ENCODE results near the gene RNF40.
A peak's percentile ranks its signal among the peaks of the same experiment; 100 is the strongest.

The RNF40 gene

DNA sequence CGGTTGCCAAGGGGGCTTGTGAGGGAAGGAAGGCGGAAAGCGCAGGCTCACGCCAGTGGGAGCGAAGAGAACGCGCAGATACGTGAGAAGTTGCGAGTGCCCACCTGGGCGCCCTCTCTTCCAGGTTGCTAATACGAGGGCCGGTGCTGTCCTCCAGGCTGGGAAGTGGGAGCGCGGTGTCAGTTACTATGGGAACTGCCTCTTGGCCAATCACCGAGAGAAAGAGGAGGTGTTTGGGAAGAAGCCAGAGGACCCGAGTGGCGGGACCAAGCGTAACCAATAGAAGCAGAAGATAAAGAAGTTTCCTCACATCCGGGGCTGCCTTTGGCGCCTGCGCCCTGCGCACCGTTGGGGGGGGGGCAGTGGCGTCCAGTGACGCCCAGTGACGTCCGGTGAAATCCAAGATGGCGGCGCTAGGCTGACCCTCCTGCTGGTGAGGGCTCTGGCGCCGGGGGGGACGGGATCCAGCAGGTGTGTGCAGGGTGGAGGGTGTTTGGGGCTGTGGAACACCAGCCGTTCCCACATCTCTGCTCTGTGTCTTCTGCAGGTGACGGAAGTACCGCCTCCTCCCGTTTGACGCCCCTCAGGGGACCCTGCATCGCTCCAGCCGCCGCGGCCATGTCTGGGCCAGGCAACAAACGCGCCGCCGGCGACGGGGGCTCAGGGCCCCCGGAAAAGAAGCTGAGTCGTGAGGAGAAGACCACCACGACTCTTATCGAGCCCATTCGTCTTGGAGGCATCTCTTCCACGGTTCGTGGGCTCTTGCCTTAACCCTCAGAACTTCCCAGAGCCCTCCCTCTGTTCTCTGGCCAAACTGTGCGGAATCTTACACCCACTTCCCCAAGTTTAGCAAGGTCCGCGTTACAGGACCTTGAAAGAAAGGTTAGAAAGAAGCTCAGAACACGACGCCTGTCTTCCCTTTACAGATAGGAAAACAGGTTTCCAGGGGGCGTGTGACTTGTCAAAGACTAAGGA is at the start of gene RNF40, which contains the start of gene CFAP119:
Gene RNF40, plus strand, starts transcription at position 395 of the 975 bp plus-strand sequence. Its CDS starts 224 bp downstream, at position 619.
Gene CFAP119, minus strand, starts transcription at position 135 of the 975 bp plus-strand sequence. CDS start 314 bp downstream, outside the sequence.
- TF ChIP-seq, protein P1, sequence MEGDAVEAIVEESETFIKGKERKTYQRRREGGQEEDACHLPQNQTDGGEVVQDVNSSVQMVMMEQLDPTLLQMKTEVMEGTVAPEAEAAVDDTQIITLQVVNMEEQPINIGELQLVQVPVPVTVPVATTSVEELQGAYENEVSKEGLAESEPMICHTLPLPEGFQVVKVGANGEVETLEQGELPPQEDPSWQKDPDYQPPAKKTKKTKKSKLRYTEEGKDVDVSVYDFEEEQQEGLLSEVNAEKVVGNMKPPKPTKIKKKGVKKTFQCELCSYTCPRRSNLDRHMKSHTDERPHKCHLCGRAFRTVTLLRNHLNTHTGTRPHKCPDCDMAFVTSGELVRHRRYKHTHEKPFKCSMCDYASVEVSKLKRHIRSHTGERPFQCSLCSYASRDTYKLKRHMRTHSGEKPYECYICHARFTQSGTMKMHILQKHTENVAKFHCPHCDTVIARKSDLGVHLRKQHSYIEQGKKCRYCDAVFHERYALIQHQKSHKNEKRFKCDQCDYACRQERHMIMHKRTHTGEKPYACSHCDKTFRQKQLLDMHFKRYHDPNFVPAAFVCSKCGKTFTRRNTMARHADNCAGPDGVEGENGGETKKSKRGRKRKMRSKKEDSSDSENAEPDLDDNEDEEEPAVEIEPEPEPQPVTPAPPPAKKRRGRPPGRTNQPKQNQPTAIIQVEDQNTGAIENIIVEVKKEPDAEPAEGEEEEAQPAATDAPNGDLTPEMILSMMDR (IDR thresholded peaks at IDR 0.05; ENCODE audit: low read depth, low read length, poor library complexity, severe bottlenecking): no peak
- TF ChIP-seq EZH2phosphoT487 (IDR thresholded peaks at IDR 0.05; ENCODE audit: borderline replicate concordance, low read length): no peak
- peaks cover 18% of the 10 kb centered on the region for H3F3A ChIP-seq (ENCODE audit: control insufficient read depth, insufficient read depth)
- peaks cover 49% of the 10 kb centered on the region for H3K79me2 ChIP-seq (ENCODE audit: control insufficient read depth, low read length)
- H3K9me3 ChIP-seq (ENCODE audit: control insufficient read depth, insufficient read depth, low read length): no peaks in the 10 kb centered on the region
- H3K9me2 ChIP-seq (replicated peaks; ENCODE audit: control insufficient read depth, low read length): no peaks in the 10 kb centered on the region
- peak within 1 kb of the TSS; percentile 84 for H3K27ac ChIP-seq (ENCODE audit: low read depth, low read length)
- peaks cover 4% of the 10 kb centered on the region; the same call in 1 of the 2 replicates for H4K20me1 ChIP-seq (ENCODE audit: control insufficient read depth, insufficient read depth, low read depth, low read length)
- peaks cover 83% of the 10 kb centered on the region for H3K36me3 ChIP-seq (ENCODE audit: control insufficient read depth, low read length)
- peaks cover 43% of the 10 kb centered on the region for H3K4me1 ChIP-seq (ENCODE audit: control insufficient read depth, low read length)
- H3K27me3 ChIP-seq (ENCODE audit: control insufficient read depth, low read length): no peaks in the 10 kb centered on the region
- peak within 1 kb of the TSS; percentile 91 for H3K4me3 ChIP-seq (ENCODE audit: low read length)
- H3K4me2 ChIP-seq (ENCODE audit: low read length): peak within 1 kb of the TSS; percentile 85

DNA sequence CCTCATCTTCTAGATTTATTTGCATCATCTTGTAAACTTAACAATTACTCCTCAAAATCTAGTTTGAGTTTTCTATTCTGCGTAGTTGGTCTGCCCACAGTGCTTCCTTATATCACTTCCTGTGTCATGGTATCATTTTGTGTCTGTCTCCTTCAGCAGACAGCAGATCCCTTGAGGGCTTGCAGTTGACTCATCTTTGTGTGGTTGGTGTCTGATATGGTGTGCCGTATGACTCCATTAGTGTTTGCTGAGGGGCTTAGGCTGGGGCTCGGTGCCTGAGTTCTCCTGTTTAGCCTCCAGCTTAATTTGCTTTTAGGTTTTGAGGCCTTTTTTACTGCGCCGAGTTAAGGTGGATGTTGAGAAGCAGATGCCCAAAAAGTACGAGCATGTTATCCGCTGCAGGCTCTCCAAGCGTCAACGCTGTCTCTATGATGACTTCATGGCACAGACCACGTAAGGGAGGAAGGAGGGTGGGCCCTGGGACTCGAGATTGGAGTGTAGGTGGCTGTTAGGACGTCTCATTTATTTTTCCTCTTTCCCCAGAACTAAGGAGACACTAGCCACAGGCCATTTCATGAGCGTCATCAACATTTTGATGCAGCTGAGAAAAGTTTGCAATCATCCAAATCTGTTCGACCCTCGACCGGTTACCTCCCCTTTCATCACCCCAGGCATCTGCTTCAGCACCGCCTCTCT is 46.2 kb upstream of the RNF40 start:
- H4K20me1 ChIP-seq (ENCODE audit: control insufficient read depth, insufficient read depth, low read depth, low read length): peaks cover 3% of the 10 kb centered on the region; the same call in 1 of the 2 replicates
- no peaks in the 10 kb centered on the region for H3K9me2 ChIP-seq (replicated peaks; ENCODE audit: control insufficient read depth, low read length)
- peaks cover 88% of the 10 kb centered on the region for H3K36me3 ChIP-seq (ENCODE audit: control insufficient read depth, low read length)
- H3K4me2 ChIP-seq (ENCODE audit: low read length): no peak overlapping the region
- no peak overlapping the region for H3K4me3 ChIP-seq (ENCODE audit: low read length)
- peaks cover 46% of the 10 kb centered on the region for H3K79me2 ChIP-seq (ENCODE audit: control insufficient read depth, low read length)
- H3K27me3 ChIP-seq (ENCODE audit: control insufficient read depth, low read length): no peaks in the 10 kb centered on the region
- no peaks in the 10 kb centered on the region for H3K4me1 ChIP-seq (ENCODE audit: control insufficient read depth, low read length)
- H3F3A ChIP-seq (ENCODE audit: control insufficient read depth, insufficient read depth): no peaks in the 10 kb centered on the region; the same call in none of the 2 replicates
- TF ChIP-seq, protein P1 (IDR thresholded peaks at IDR 0.05; ENCODE audit: low read depth, low read length, poor library complexity, severe bottlenecking): no peak
- TF ChIP-seq EZH2phosphoT487 (IDR thresholded peaks at IDR 0.05; ENCODE audit: borderline replicate concordance, low read length): no peak
- no peaks in the 10 kb centered on the region for H3K9me3 ChIP-seq (ENCODE audit: control insufficient read depth, insufficient read depth, low read length)
- no peak overlapping the region for H3K27ac ChIP-seq (ENCODE audit: low read depth, low read length)

DNA sequence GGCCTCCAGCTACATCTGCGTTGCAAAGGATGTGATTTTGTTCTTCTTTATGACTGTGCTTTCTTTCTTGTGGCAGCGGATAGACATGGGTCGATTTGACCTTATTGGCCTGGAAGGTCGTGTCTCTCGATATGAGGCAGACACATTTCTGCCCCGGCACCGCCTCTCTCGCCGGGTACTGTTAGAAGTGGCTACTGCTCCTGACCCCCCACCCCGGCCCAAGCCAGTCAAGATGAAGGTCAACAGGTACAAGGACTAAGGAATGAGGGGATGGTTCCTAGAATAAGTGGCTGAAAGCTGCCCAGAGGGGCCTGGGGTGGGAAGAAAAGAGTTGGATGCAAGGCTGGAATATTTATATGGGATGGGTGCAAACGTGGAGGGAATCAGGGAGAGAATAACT is 42.0 kb upstream of the RNF40 start:
- Histone ChIP-seq H3K36me3 (ENCODE audit: control insufficient read depth, low read length) (peaks cover 94% of the 10 kb centered on the region), H4K20me1 (ENCODE audit: control insufficient read depth, insufficient read depth, low read depth, low read length) (no peaks in the 10 kb centered on the region), H3K9me3 (ENCODE audit: control insufficient read depth, insufficient read depth, low read length) (no peaks in the 10 kb centered on the region), H3K9me2 (replicated peaks; ENCODE audit: control insufficient read depth, low read length) (no peaks in the 10 kb centered on the region), H3F3A (ENCODE audit: control insufficient read depth, insufficient read depth) (no peaks in the 10 kb centered on the region), H3K4me2 (ENCODE audit: low read length) (no peak overlapping the region), H3K4me1 (ENCODE audit: control insufficient read depth, low read length) (no peaks in the 10 kb centered on the region), H3K27me3 (ENCODE audit: control insufficient read depth, low read length) (no peaks in the 10 kb centered on the region), H3K4me3 (ENCODE audit: low read length) (no peak overlapping the region), H3K79me2 (ENCODE audit: control insufficient read depth, low read length) (peaks cover 55% of the 10 kb centered on the region), H3K27ac (ENCODE audit: low read depth, low read length) (no peak overlapping the region)
- TF ChIP-seq, protein P1 (IDR thresholded peaks at IDR 0.05; ENCODE audit: low read depth, low read length, poor library complexity, severe bottlenecking): no peak
- TF ChIP-seq EZH2phosphoT487 (IDR thresholded peaks at IDR 0.05; ENCODE audit: borderline replicate concordance, low read length): no peak
